Colonic mucosa (tissue), 4 donors: ENCODE measurements around the gene POF1B. TPM values are rescaled to one million over a fixed set of nuclear protein-coding genes. Genes with fewer than 3 reads are reported as not detected.

Experiments
- DNase-seq: peaks from one replicate; pipeline ENCODE4 v3.0.0-alpha.2; 2020
- H3K27ac ChIP-seq: fragments of 200-600 bp; one replicate; pipeline ENCODE4 v1.8.0; 2021
- H3K27me3 ChIP-seq: fragments of 200-600 bp; one replicate; pipeline ENCODE4 v1.8.0; 2021
- H3K36me3 ChIP-seq: fragments of 200-600 bp; one replicate; pipeline ENCODE4 v1.8.0; 2021
- H3K4me1 ChIP-seq: fragments of 200-600 bp; one replicate; pipeline ENCODE4 v1.8.0; 2021; ENCODE audit warnings: mild to moderate bottlenecking
- H3K4me3 ChIP-seq: fragments of 200-600 bp; one replicate; pipeline ENCODE4 v1.8.0; 2021
- H3K9ac ChIP-seq, 2 donors: one replicate each; pipeline ENCODE4 v1.7.0; 2013; ENCODE audit warnings: control low read depth in 2 of 2, low read depth in 2 of 2, low read length in 2 of 2
- H3K9me3 ChIP-seq: fragments of 200-600 bp; one replicate; pipeline ENCODE4 v1.8.0; 2021
- CTCF ChIP-seq: fragments of 200-600 bp; IDR thresholded peaks from one replicate; pipeline ENCODE4 v1.8.0; 2022; ENCODE audit warnings: antibody characterized with exemption, mild to moderate bottlenecking
- intact Hi-C: fragments of 100-400 bp; cut with DNase I; formaldehyde crosslinking; loops from one replicate; pipeline ENCODE4 v1.14.1; 2022
- total RNA-seq, 2 donors: library from RNA; stranded (reverse); fragmentation: NEBNext Ultra II Directional in 1 of 2; extraction: Animal tissue kit (Norgen Biotek cat#: 25700) in 1 of 2; gene quantifications; one replicate each; pipeline ENCODE4 v1.2.1, GENCODE V29; 2021
- donor health status: healthy.
- donor health status: DM: no; HTN: no; CAD: no.
- donor health status: DM: no; HTN: no; CAD: no.

The POF1B gene
- total RNA-seq: 100 to 1,000 TPM; 145 to 190 TPM

- intact Hi-C loops: no loop called here
- peak; percentile 93 for DNase-seq
- Histone ChIP-seq H3K9ac (peak within 1 kb of the TSS; percentile 68 to 86), H3K4me1 (no peaks in the 10 kb centered on the region), H3K27me3 (no peaks in the 10 kb centered on the region), H3K36me3 (no peaks in the 10 kb centered on the region), H3K9me3 (no peaks in the 10 kb centered on the region), H3K4me3 (peak within 1 kb of the TSS; percentile 37), H3K27ac (peak within 1 kb of the TSS; percentile 85)
- no peak for TF ChIP-seq CTCF
Observed at GRCh38 chrX:85379174-85379907, at the start of gene POF1B. TSS of gene POF1B (minus strand) at chrX:85379665. CDS start at chrX:85379454, 211 bp downstream.

- H3K9me3 ChIP-seq: no peaks in the 10 kb centered on the region
- no peak overlapping the region for H3K4me3 ChIP-seq
- no peak for DNase-seq
- no peaks in the 10 kb centered on the region for H3K36me3 ChIP-seq
- TF ChIP-seq CTCF: no peak
- H3K27me3 ChIP-seq: no peaks in the 10 kb centered on the region
- H3K27ac ChIP-seq: no peak overlapping the region
- intact Hi-C loops: no loop called here
- H3K4me1 ChIP-seq: no peaks in the 10 kb centered on the region
- H3K9ac ChIP-seq: no peak overlapping the region
Observed at GRCh38 chrX:85429066-85429465, 49.6 kb upstream of the POF1B start.

GRCh38 chrX:85419293-85419692, 39.8 kb upstream of the POF1B start:
- no peak for TF ChIP-seq CTCF
- no peak overlapping the region for H3K27ac ChIP-seq
- no peaks in the 10 kb centered on the region for H3K4me1 ChIP-seq
- no peak overlapping the region for H3K4me3 ChIP-seq
- DNase-seq: no peak
- no peaks in the 10 kb centered on the region for H3K27me3 ChIP-seq
- no peak overlapping the region for H3K9ac ChIP-seq
- no peaks in the 10 kb centered on the region for H3K36me3 ChIP-seq
- intact Hi-C loops: no loop called here
- no peaks in the 10 kb centered on the region for H3K9me3 ChIP-seq

- Histone ChIP-seq H3K9ac (no peak overlapping the region), H3K27me3 (no peaks in the 10 kb centered on the region), H3K27ac (peak overlapping the region; percentile 28), H3K9me3 (no peaks in the 10 kb centered on the region), H3K4me1 (no peaks in the 10 kb centered on the region), H3K4me3 (no peak overlapping the region), H3K36me3 (no peaks in the 10 kb centered on the region)
- peak; percentile 52 for DNase-seq
- TF ChIP-seq CTCF: no peak
- intact Hi-C loops: no loop called here
Observed at GRCh38 chrX:85391878-85392238, 12.4 kb upstream of the POF1B start.

- intact Hi-C loops: no loop called here
- H3K36me3 ChIP-seq: no peaks in the 10 kb centered on the region
- H3K27ac ChIP-seq: peak overlapping the region; percentile 28
- no peaks in the 10 kb centered on the region for H3K27me3 ChIP-seq
- no peak for DNase-seq
- no peak overlapping the region for H3K9ac ChIP-seq
- H3K4me1 ChIP-seq: no peaks in the 10 kb centered on the region
- no peaks in the 10 kb centered on the region for H3K9me3 ChIP-seq
- no peak overlapping the region for H3K4me3 ChIP-seq
- no peak for TF ChIP-seq CTCF
Observed at GRCh38 chrX:85391185-85391877, 11.9 kb upstream of the POF1B start.
